Upper lobe of right lung (tissue), 1 donor: ENCODE results near the gene PHACTR3. TPM values are rescaled to one million over a fixed set of nuclear protein-coding genes. Genes with fewer than 3 reads are reported as not detected.
A peak's percentile ranks its signal among the peaks of the same experiment; 100 is the strongest.

Experiments
- ATAC-seq: fragments of 200-7000 bp; cut with Tn5 transposase; one replicate; pipeline ENCODE4 v1.9.1; 2020; ENCODE audit warnings: mild to moderate bottlenecking, moderate library complexity
- DNase-seq: peaks from one replicate; pipeline ENCODE4 v3.0.0-alpha.2; 2020
- H3K27ac ChIP-seq: fragments of 200-600 bp; one replicate; pipeline ENCODE4 v1.8.0; 2022
- H3K27me3 ChIP-seq: fragments of 200-600 bp; one replicate; pipeline ENCODE4 v1.8.0; 2022; ENCODE audit warnings: mild to moderate bottlenecking
- H3K36me3 ChIP-seq: fragments of 200-600 bp; one replicate; pipeline ENCODE4 v1.8.0; 2022
- H3K4me1 ChIP-seq: fragments of 200-600 bp; one replicate; pipeline ENCODE4 v1.8.0; 2022
- H3K4me3 ChIP-seq: fragments of 200-600 bp; one replicate; pipeline ENCODE4 v1.8.0; 2022; ENCODE audit warnings: mild to moderate bottlenecking
- H3K9me3 ChIP-seq: fragments of 200-600 bp; one replicate; pipeline ENCODE4 v1.8.0; 2022
- intact Hi-C: fragments of 100-400 bp; cut with DNase I; formaldehyde crosslinking; loops from one replicate; pipeline ENCODE4 v1.11.0; 2022
- total RNA-seq: library from RNA; stranded (reverse); fragmentation: NEBNext Ultra II Directional; extraction: Animal tissue kit (Norgen Biotek cat#: 25700); gene quantifications from one replicate; pipeline ENCODE4 v1.2.1, GENCODE V29; 2021
- TF ChIP-seq, protein P1 (sequence below): fragments of 200-600 bp; IDR thresholded peaks from one replicate; pipeline ENCODE4 v1.8.0; 2022; ENCODE audit warnings: antibody characterized with exemption
- donor health status: DM: no; HTN: yes; CAD: no; lungs with severe emphysema.

The PHACTR3 gene
- total RNA-seq, 1 donor from 2014 or later, result 18.2 TPM

DNA sequence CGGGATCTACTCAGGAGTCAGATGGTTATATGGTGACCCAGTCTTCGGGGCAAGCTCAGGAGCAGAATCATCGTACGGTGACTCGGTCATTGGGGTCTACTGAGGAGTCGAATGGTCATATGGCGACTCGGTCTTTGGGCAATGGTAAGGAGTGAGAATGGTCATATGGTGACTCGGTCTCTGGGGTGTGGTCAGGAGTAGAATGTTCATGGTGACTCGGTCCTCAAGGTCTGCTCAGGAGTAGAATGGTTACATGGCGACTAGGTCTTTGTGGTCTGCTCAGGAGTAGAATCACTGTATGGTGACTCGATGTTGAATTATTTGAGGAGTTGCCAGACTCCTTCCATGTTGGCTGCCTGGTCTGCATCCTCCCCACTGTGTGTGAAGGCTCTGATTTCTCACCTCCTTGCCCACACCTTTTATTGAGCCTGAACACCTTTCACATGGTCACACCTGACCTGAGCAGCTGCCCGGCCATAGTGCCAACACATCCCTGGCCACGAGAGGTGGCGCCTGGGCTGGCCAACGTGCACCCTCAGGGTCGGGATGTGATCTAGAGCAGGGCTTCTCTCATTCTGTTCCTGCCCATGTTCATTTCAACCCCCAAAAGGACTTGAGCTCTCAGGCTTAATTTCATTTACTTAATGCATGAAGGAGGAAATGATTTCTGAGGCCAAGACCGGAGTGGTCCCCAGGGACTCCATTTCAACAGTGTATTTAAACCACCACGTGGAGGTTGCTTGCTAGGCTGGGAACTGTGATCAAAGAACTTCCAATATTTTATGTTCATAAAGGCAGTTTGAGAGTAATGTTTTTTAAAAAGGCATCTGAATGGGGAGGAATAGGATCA lies 119.5 kb downstream of the PHACTR3 start:
- H3K4me3 ChIP-seq, result no peak overlapping the region
- ATAC-seq (no peak), DNase-seq (peak; percentile 49)
- peaks cover 13% of the 10 kb centered on the region for H3K27me3 ChIP-seq
- H3K27ac ChIP-seq, result no peak overlapping the region
- intact Hi-C loops, result no loop called here
- H3K9me3 ChIP-seq, result no peaks in the 10 kb centered on the region
- no peaks in the 10 kb centered on the region for H3K36me3 ChIP-seq
- TF ChIP-seq, protein P1, sequence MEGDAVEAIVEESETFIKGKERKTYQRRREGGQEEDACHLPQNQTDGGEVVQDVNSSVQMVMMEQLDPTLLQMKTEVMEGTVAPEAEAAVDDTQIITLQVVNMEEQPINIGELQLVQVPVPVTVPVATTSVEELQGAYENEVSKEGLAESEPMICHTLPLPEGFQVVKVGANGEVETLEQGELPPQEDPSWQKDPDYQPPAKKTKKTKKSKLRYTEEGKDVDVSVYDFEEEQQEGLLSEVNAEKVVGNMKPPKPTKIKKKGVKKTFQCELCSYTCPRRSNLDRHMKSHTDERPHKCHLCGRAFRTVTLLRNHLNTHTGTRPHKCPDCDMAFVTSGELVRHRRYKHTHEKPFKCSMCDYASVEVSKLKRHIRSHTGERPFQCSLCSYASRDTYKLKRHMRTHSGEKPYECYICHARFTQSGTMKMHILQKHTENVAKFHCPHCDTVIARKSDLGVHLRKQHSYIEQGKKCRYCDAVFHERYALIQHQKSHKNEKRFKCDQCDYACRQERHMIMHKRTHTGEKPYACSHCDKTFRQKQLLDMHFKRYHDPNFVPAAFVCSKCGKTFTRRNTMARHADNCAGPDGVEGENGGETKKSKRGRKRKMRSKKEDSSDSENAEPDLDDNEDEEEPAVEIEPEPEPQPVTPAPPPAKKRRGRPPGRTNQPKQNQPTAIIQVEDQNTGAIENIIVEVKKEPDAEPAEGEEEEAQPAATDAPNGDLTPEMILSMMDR, result no peak
- H3K4me1 ChIP-seq, result peaks cover 6% of the 10 kb centered on the region

DNA sequence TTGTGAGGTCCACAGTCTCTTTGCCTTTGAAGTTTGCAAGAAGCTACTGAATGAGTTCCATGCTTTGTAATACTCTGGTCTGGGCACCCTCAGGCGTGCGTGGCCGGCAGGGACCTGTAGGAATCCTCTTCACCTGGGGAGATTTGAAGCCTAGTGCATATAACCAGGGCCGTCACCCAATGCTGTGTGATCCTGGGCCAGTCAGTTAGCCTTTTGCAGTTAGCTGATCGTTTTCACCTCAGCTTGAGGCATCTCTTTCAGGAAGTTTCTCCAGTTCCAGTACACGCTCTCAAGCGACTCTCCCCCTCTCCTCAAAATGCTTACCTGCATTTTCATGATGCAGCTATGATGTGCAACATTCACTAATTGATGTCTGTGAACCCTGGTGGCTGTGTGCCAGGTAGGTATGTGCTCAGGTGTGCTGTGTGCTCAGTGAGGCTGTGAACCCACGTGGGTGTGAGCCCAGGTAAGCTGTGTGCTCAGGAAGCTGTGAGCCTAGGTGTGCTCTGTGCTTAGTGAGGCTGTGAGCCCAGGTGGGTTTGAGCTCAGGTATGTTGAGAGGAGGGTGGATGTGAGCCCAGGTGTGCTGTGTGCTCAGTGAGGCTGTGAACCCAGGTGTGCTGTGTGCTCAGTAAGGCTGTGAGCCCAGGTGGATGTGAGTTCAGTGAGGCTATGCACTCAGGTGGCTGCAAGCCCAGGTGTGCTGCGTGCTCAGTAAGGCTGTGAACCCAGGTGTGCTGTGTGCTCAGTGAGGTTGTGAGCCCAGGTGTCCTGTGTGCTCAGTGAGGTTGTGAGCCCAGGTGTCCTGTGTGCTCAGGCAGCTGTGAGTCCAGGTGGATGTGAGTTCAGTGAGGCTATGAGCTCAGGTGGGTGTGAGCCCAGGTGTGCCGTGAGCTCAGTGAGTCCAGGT lies 120.4 kb downstream of the PHACTR3 start:
- peak; percentile 46 for DNase-seq

GRCh38 chr20:59725476-59726280 lies 121.3 kb downstream of the PHACTR3 start:
- no peaks in the 10 kb centered on the region for H3K9me3 ChIP-seq
- H3K27ac ChIP-seq, result no peak overlapping the region
- TF ChIP-seq, protein P1, result no peak
- H3K27me3 ChIP-seq, result peaks cover 26% of the 10 kb centered on the region
- no peaks in the 10 kb centered on the region for H3K36me3 ChIP-seq
- intact Hi-C loops, result no loop called here
- ATAC-seq (no peak), DNase-seq (peak; percentile 35)
- no peak overlapping the region for H3K4me3 ChIP-seq
- H3K4me1 ChIP-seq, result peaks cover 3% of the 10 kb centered on the region

More for the DNA sequence above, 120.4 kb downstream of the PHACTR3 start:
- no peaks in the 10 kb centered on the region for H3K36me3 ChIP-seq
- intact Hi-C loops, result no loop called here
- peaks cover 22% of the 10 kb centered on the region for H3K27me3 ChIP-seq
- H3K4me3 ChIP-seq, result no peak overlapping the region
- H3K27ac ChIP-seq, result no peak overlapping the region
- ATAC-seq, result no peak
- H3K4me1 ChIP-seq, result peaks cover 6% of the 10 kb centered on the region
- no peaks in the 10 kb centered on the region for H3K9me3 ChIP-seq
- TF ChIP-seq, protein P1, result no peak

DNA sequence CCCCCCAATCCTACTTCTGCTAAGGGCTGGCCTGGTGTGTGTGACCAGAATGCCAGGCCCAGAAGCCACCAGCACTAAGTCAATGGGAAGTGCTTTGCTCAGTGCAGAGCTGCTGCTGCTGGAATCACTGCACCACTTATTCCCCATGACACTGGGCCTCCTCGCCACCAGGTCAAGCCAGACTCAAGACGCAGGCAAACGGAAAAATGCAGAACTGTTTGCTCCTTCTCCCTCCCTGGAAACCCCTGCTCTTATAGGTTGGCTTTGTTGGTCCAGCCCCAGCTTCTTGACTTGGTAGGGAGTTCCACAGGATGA lies 121.9 kb downstream of the PHACTR3 start:
- DNase-seq (peak; percentile 28), ATAC-seq (no peak)
- Histone ChIP-seq H3K4me3 (no peak overlapping the region), H3K4me1 (peaks cover 3% of the 10 kb centered on the region), H3K27ac (no peak overlapping the region), H3K9me3 (no peaks in the 10 kb centered on the region), H3K27me3 (peaks cover 26% of the 10 kb centered on the region), H3K36me3 (no peaks in the 10 kb centered on the region)
- intact Hi-C loops, result no loop called here
- TF ChIP-seq, protein P1, result no peak

- Histone ChIP-seq H3K36me3 (no peaks in the 10 kb centered on the region), H3K9me3 (no peaks in the 10 kb centered on the region), H3K27ac (no peak overlapping the region), H3K27me3 (peaks cover 26% of the 10 kb centered on the region), H3K4me3 (no peak overlapping the region), H3K4me1 (no peaks in the 10 kb centered on the region)
- TF ChIP-seq, protein P1, result no peak
- intact Hi-C loops, result no loop called here
- ATAC-seq (no peak), DNase-seq (peak; percentile 46)
Measured at GRCh38 chr20:59728722-59729430, 124.5 kb downstream of the PHACTR3 start.
